Activated CD4-positive, alpha-beta T cell treated with anti-CD3 and anti-CD28 coated beads, Interleukin-2, Interleukin-4, amounts not matched to agents 100 ng/mL and 50 ng/mL, durations not matched to agents 16 hours and 8 hours (primary cell): ENCODE data around the gene KCTD1.

Experiments used
- DNase-seq: peaks from one replicate; pipeline ENCODE4 v3.0.0-alpha.2; 2020; ENCODE audit warnings: low spot score

The KCTD1 gene

GRCh38 chr18:26425148-26425531 is 123.2 kb downstream of the KCTD1 start:
- DNase-seq = no peak

GRCh38 chr18:26424428-26425147 is 123.8 kb downstream of the KCTD1 start:
- DNase-seq = no peak

GRCh38 chr18:26422472-26423162 is 125.7 kb downstream of the KCTD1 start:
- no peak for DNase-seq

- DNase-seq = no peak
Observed at GRCh38 chr18:26421931-26422330, 126.4 kb downstream of the KCTD1 start.

GRCh38 chr18:26421503-26421902 is 126.8 kb downstream of the KCTD1 start:
- DNase-seq = no peak

- DNase-seq = no peak
Observed at GRCh38 chr18:26419746-26420145, 128.6 kb downstream of the KCTD1 start.

GRCh38 chr18:26418225-26418624 is 130.1 kb downstream of the KCTD1 start:
- no peak for DNase-seq

- no peak for DNase-seq
Observed at GRCh38 chr18:26417190-26417589, 131.2 kb downstream of the KCTD1 start.

- DNase-seq = no peak
Observed at GRCh38 chr18:26416652-26417150, 131.7 kb downstream of the KCTD1 start.

GRCh38 chr18:26415631-26416030 is 132.7 kb downstream of the KCTD1 start:
- DNase-seq = no peak

- DNase-seq = no peak
Observed at GRCh38 chr18:26414901-26415440, 133.4 kb downstream of the KCTD1 start.

GRCh38 chr18:26409091-26409490 is 139.3 kb downstream of the KCTD1 start:
- DNase-seq = no peak

- no peak for DNase-seq
Observed at GRCh38 chr18:26407736-26408601, 140.4 kb downstream of the KCTD1 start.

- DNase-seq = no peak
Observed at GRCh38 chr18:26406854-26407517, 141.4 kb downstream of the KCTD1 start.

- DNase-seq = no peak
Observed at GRCh38 chr18:26406324-26406723, 142.0 kb downstream of the KCTD1 start.

GRCh38 chr18:26405190-26405801 is 143.1 kb downstream of the KCTD1 start:
- DNase-seq = no peak
